Measurements from ENCODE around the gene SRRM2.

DNA sequence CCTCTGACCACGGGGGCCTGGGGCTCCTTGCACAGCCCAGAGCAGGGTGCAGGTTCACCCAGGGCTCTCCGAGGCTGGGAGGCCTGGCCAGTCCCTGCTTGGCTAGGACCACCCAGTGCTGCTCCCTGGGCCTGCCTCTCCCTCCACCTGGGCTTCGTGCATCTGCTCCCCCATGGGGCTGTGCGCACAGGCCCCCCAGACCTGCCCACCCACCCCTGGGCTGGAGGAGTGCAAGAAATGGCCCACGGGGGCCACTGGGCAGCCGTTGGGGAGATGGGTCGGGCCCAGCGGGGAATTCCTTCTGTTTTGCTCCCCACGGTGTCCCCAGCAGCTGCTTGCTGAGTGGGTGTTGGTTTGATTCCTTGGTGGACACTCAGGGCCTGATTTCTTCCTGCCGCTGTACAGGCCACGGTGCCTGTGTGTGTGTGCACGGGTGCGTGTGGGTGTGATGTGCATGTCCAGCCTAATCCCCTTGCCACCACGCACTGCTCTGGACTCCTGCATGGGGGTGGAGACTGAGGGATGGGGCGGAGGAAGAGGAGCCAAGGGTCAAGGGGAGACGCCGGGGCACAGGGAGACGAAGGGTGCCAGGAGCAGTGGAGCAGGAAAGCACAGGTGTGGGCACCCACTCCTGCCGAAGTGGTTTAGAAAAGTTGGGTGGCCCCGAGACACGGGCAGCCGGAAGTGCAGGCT, 40.9 kb upstream of the SRRM2 start:
- TF ChIP-seq, protein P1, sequence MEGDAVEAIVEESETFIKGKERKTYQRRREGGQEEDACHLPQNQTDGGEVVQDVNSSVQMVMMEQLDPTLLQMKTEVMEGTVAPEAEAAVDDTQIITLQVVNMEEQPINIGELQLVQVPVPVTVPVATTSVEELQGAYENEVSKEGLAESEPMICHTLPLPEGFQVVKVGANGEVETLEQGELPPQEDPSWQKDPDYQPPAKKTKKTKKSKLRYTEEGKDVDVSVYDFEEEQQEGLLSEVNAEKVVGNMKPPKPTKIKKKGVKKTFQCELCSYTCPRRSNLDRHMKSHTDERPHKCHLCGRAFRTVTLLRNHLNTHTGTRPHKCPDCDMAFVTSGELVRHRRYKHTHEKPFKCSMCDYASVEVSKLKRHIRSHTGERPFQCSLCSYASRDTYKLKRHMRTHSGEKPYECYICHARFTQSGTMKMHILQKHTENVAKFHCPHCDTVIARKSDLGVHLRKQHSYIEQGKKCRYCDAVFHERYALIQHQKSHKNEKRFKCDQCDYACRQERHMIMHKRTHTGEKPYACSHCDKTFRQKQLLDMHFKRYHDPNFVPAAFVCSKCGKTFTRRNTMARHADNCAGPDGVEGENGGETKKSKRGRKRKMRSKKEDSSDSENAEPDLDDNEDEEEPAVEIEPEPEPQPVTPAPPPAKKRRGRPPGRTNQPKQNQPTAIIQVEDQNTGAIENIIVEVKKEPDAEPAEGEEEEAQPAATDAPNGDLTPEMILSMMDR (optimal IDR thresholded peaks at IDR 0.05 in 1 of 3, IDR thresholded peaks at IDR 0.05 in 1 of 3, conservative IDR thresholded peaks at IDR 0.05 in 1 of 3; ENCODE audit: extremely low read depth in 1 of 3, insufficient read depth in 2 of 3, low read length in 3 of 3) = no peak
- TF ChIP-seq EZH2 (IDR thresholded peaks at IDR 0.05; ENCODE audit: low read length) = no peak

Data from keratinocyte (primary cell).